ENCODE results near the gene TNIP2.

GRCh38 chr4:2771264-2771663 is 15.1 kb upstream of the TNIP2 start:
- TF ChIP-seq CTCF (IDR thresholded peaks at IDR 0.05; ENCODE audit: poor library complexity) = no peak
- no peak for TF ChIP-seq EZH2 (IDR thresholded peaks at IDR 0.05; ENCODE audit: borderline replicate concordance)

Measured in hepatocyte (in vitro differentiated cells).